Fibroblast of mammary gland (primary cell): Measurements from ENCODE around the gene RBM19.

ENCODE experiments used
- DNase-seq: peaks from one replicate; pipeline ENCODE4 v3.0.0-alpha.2; 2010; ENCODE audit warnings: low read depth
- H3K4me3 ChIP-seq: 2 replicates; pipeline ENCODE4 v1.5.1; 2011; ENCODE audit warnings: low read depth, mild to moderate bottlenecking, low read length, moderate library complexity; ENCODE audit not compliant: control insufficient read depth
- TF ChIP-seq, protein P1 (sequence below): conservative IDR thresholded peaks from 2 replicates; pipeline ENCODE4 v1.5.1; 2011; ENCODE audit warnings: low read depth, low read length, inconsistent platforms; ENCODE audit not compliant: control insufficient read depth, insufficient read depth

RBM19 gene

DNA sequence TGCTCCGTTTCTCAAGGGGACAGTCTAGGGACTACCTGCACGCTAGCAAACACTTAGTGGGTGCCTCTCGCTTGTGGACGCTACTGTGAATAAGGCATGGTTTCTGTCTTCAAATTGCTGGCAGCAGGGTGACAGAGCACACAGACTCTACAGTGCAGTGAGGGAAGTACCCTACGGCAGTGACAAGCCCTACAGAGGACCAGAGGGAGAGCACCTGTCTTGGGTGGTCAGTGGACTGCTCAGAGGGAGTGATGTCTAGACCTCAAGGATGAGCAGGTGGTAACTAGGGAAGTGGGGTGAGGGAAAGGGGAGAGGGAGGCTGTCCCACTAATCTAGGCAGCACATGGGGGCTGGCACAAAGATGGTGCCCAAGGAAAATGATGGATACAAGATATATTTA, 160.5 kb downstream of the RBM19 start:
- no peak overlapping the region for H3K4me3 ChIP-seq

GRCh38 chr12:113804961-113805600, 161.0 kb downstream of the RBM19 start:
- H3K4me3 ChIP-seq, result no peak overlapping the region
- TF ChIP-seq, protein P1, sequence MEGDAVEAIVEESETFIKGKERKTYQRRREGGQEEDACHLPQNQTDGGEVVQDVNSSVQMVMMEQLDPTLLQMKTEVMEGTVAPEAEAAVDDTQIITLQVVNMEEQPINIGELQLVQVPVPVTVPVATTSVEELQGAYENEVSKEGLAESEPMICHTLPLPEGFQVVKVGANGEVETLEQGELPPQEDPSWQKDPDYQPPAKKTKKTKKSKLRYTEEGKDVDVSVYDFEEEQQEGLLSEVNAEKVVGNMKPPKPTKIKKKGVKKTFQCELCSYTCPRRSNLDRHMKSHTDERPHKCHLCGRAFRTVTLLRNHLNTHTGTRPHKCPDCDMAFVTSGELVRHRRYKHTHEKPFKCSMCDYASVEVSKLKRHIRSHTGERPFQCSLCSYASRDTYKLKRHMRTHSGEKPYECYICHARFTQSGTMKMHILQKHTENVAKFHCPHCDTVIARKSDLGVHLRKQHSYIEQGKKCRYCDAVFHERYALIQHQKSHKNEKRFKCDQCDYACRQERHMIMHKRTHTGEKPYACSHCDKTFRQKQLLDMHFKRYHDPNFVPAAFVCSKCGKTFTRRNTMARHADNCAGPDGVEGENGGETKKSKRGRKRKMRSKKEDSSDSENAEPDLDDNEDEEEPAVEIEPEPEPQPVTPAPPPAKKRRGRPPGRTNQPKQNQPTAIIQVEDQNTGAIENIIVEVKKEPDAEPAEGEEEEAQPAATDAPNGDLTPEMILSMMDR, result no peak
- DNase-seq, result no peak

More for the DNA sequence above, 160.5 kb downstream of the RBM19 start:
- DNase-seq, result no peak
- TF ChIP-seq, protein P1, result no peak

GRCh38 chr12:113803759-113804140, 162.4 kb downstream of the RBM19 start:
- TF ChIP-seq, protein P1, result no peak
- H3K4me3 ChIP-seq, result no peak overlapping the region
- DNase-seq, result no peak

DNA sequence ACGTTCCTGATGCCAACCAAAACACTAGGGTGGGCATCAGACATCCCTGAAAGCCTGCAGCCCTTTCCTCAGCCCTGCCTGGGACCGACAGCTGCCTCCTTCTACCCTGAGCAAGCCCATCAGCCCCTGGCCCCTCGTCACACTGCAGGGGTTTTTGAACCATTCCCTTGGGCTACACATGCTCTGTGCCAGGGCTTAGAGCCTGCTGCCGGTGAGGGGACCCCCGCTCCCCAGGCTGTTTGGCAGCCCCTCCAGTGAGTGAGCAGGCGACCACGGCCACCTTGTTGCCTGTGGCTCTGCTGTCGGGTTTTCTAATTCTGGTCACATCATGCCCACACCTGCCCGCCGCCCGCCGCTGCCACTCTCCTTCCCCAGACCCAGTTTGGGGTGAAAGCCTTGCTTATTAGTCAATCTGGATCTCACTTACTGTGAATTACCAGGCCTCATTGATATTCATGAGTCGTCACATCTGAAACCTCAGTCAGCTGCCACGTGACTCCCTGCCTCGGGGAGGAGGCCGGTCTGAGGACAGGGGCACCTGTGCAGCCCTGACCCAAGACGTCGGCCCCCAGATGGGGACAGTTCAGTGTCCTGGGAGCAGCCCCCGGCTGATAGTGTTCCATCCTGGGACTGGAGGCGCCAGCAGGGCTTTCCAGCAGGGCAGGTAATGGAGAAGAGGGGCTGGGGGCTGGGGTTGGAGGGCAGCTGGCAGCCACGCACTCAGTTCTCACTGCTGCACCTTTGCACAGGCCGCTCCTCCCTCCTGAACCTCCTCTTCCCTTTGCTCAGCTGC, 163.0 kb downstream of the RBM19 start:
- TF ChIP-seq, protein P1, result no peak
- no peak overlapping the region for H3K4me3 ChIP-seq
- DNase-seq, result no peak

DNA sequence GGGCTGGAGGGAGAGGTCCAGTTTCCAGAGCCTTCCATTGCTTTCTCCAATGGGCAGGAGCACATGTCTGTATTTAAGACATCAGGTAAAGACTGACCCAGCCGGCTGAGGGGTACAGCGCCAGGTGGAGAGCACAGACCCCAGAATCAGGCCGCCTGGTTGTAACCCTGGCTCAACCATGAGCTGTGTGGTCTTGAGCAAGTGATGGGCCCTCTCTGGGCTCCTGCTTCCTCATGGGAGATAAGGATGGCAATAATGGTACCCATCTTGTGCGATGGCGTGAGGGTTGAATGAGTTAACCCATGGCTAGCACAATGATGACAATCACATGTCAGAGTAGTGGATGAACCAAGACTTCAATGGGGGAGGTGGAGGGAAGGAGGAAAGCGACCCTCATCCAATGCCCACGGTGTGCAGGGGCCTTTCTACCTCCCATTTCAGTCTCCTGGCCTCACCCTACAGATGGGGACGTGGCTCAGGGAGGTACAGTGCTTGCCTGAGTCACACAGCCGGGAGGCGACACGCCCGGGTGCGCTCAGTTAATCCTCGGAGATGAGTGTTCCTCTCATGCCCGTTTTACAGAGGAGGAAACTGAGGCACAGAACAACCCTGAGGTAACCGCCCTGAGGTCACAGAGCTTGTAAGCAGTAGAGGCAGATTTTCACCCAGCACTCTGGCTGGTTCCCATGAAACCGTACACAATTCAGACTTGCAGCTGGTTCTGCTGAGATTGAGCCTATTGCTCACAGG, 163.9 kb downstream of the RBM19 start:
- H3K4me3 ChIP-seq, result no peak overlapping the region
- no peak for DNase-seq
- TF ChIP-seq, protein P1, result no peak

GRCh38 chr12:113800201-113800600, 165.9 kb downstream of the RBM19 start:
- DNase-seq, result no peak
- no peak overlapping the region for H3K4me3 ChIP-seq

More at GRCh38 chr12:113800201-113800600, 165.9 kb downstream of the RBM19 start:
- TF ChIP-seq, protein P1, result no peak
